Omental fat pad (tissue), 4 donors: Measurements from ENCODE around the gene SMIM29. TPM values are rescaled to one million over a fixed set of nuclear protein-coding genes. Genes with fewer than 3 reads are reported as not detected.

Experiments
- ATAC-seq: fragments of 150-250 bp; one replicate; pipeline ENCODE4 v1.9.1; 2016; ENCODE audit warnings: mild to moderate bottlenecking, moderate library complexity; ENCODE audit not compliant: low FRiP score
- DNase-seq: peaks from one replicate; pipeline ENCODE4 v3.0.0-alpha.2; 2019; ENCODE audit warnings: low spot score
- total RNA-seq, 4 donors: library from RNA; depleted of rRNA; stranded (reverse); fragments of >200 nt; gene quantifications; one replicate each; pipeline ENCODE4 v1.1.0, GENCODE V29; 2016
- TF ChIP-seq, protein P1 (sequence below), 3 donors: fragments of 450-650 bp; IDR thresholded peaks; one replicate each; pipeline ENCODE4 v1.5.1; 2016 to 2017; ENCODE audit warnings: antibody characterized with exemption in 3 of 3, mild to moderate bottlenecking in 3 of 3, moderate library complexity in 2 of 3

SMIM29 gene
- total RNA-seq, 4 donors from 2014 or later = 11.8 to 23.8 (median 17.2) TPM

GRCh38 chr6:34223381-34223955, 25.3 kb downstream of the SMIM29 start:
- DNase-seq (no peak), ATAC-seq (peak; percentile 46)
- TF ChIP-seq, protein P1, sequence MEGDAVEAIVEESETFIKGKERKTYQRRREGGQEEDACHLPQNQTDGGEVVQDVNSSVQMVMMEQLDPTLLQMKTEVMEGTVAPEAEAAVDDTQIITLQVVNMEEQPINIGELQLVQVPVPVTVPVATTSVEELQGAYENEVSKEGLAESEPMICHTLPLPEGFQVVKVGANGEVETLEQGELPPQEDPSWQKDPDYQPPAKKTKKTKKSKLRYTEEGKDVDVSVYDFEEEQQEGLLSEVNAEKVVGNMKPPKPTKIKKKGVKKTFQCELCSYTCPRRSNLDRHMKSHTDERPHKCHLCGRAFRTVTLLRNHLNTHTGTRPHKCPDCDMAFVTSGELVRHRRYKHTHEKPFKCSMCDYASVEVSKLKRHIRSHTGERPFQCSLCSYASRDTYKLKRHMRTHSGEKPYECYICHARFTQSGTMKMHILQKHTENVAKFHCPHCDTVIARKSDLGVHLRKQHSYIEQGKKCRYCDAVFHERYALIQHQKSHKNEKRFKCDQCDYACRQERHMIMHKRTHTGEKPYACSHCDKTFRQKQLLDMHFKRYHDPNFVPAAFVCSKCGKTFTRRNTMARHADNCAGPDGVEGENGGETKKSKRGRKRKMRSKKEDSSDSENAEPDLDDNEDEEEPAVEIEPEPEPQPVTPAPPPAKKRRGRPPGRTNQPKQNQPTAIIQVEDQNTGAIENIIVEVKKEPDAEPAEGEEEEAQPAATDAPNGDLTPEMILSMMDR (IDR thresholded peaks at IDR 0.05) = no peak

DNA sequence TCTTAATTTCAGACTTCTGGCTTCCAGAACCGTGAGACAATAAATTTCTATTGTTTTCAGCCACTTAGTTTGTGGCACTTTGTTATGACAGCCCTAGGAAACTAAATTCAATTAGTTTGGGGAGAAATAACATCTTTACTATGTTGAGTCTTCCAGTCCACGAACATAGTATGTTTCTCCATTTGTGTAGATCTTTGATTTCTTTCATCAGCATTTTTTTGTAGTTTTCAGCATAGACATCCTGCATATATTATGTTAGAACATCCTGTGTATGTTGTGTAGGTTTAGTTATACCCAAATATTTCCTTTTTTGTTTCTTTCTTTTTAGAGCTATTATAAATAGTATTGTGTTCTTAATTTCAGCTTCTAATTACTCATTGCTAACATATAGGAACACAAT, 30.1 kb downstream of the SMIM29 start:
- ATAC-seq = no peak
- TF ChIP-seq, protein P1 (IDR thresholded peaks at IDR 0.05) = no peak

DNA sequence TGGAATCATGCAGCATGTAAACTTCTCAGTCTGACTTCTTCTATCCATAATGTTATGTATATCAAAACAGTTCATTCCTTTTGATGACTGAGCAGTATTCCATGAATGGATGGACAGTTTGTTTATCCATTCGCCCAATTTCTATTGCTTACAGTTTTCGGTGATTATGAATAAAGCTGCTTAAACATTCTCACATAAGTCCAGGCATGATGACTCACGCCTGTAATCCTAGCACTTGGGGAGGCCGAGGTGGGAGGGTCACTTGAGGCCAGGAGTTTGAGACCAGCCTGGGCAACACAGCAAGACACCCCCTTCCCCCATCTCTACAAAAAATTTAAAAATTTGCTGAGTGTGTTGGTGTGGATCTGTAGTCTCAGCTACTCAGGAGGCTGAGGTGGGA, 35.0 kb downstream of the SMIM29 start:
- ATAC-seq (no peak), DNase-seq (no peak)
- TF ChIP-seq, protein P1 (IDR thresholded peaks at IDR 0.05) = no peak

More for the DNA sequence above, 30.1 kb downstream of the SMIM29 start:
- no peak for DNase-seq

GRCh38 chr6:34207695-34208443, 40.9 kb downstream of the SMIM29 start:
- ATAC-seq (no peak), DNase-seq (no peak)
- TF ChIP-seq, protein P1 (IDR thresholded peaks at IDR 0.05) = no peak

- TF ChIP-seq, protein P1 (IDR thresholded peaks at IDR 0.05) = no peak
- DNase-seq = no peak
- ATAC-seq = no peak
These were observed 42.1 kb downstream of the SMIM29 start for GRCh38 chr6:34206726-34207125.

GRCh38 chr6:34205916-34206315, 42.9 kb downstream of the SMIM29 start:
- TF ChIP-seq, protein P1 (IDR thresholded peaks at IDR 0.05) = no peak
- no peak for ATAC-seq
- DNase-seq = no peak

DNA sequence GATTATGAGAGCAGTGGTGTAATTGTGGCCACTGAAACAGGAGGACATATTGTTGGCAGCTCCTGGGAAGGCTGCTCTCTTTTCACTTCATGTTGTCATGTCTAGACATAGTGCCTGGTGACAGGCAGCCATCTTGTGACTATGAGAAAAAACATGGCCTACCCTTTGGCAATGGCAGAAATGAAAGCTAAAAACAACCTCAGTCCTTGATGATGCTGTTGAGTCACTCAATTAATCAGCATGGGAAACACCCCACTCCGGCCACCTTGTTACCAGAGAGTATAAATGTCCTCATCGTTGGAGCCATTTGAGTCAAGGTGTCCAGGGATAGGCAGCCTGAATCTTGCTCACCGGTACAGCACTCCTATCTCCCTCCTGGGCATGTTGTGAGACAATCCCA, 43.3 kb downstream of the SMIM29 start:
- DNase-seq (no peak), ATAC-seq (peak; percentile 15)
- TF ChIP-seq, protein P1 (IDR thresholded peaks at IDR 0.05) = no peak
